Sciatic nerve (tissue), 2 donors: ENCODE results near the gene UCN3. TPM values are rescaled to one million over a fixed set of nuclear protein-coding genes. Genes with fewer than 3 reads are reported as not detected.

Source experiments
- ATAC-seq: fragments of 200-7000 bp; cut with Tn5 transposase; one replicate; pipeline ENCODE4 v1.9.1; 2020; ENCODE audit warnings: mild to moderate bottlenecking, moderate library complexity
- DNase-seq: peaks from one replicate; pipeline ENCODE4 v3.0.0-alpha.2; 2020; ENCODE audit warnings: low spot score
- intact Hi-C: fragments of 100-400 bp; cut with DNase I; formaldehyde crosslinking; loops from one replicate; pipeline ENCODE4 v1.14.2; 2022
- total RNA-seq: library from RNA; stranded (reverse); fragmentation: NEBNext Ultra II Directional; extraction: Animal tissue kit (Norgen Biotek cat#: 25700); gene quantifications from one replicate; pipeline ENCODE4 v1.2.1, GENCODE V29; 2021
- donor health status: DM: no; HTN: no; CAD: no.
- donor health status: DM: no; HTN: no; CAD: no.

The UCN3 gene, protein sequence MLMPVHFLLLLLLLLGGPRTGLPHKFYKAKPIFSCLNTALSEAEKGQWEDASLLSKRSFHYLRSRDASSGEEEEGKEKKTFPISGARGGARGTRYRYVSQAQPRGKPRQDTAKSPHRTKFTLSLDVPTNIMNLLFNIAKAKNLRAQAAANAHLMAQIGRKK
- total RNA-seq, result not detected

DNA sequence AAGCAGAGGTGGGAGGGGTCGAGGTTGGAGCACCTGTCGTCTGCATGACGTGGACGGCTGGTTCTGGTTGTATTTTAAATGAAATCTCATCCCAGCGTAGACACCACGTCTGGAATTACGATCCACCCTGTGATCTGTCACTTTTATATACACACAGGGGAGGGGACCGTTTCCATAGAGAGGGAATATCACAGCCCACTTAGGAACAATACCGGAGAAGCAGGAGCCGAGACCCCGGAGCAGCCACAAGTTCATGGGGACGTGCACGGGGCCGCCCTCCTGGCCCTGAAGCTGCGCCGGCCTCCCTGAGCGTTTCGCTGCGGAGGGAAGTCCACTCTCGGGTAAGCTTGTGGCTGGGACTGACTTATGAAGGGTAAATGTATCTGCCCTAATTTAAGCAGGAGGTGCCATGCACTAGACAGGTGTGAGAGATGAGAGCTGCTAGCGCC, at the start of gene UCN3:
Gene UCN3, plus strand, starts transcription at position 77 of the 449 bp plus-strand sequence. CDS start 8,755 bp downstream, outside the sequence.
- DNase-seq (no peak), ATAC-seq (no peak)
- intact Hi-C loops, result no loop called here

DNA sequence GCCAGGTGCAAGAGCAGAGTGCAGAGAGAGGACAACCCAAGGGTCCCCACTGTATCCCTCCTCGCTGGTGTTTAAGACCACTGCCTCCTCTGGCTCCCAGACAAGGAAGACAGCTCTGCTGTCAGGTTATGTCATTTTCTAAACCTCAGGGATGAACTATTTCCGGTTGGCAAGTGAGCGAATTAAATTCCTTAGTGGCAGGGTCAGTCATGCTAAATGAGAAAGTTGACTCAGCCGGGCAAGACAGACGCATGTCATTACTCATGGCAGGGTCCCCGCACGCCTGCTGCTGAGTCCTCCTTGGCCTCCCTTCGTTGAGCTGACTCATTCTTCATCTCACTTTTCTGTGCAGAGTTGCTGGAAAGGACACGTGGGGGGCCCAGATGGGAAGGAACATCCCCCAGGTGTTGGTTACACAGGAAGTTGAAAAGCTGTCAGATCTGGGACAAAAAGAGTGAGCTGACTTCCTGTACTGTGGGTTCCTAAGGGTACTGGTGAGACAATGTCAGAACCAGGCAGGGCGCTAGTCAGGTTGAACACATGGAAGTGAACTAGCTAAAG, 47.1 kb upstream of the UCN3 start:
- ATAC-seq (no peak), DNase-seq (no peak)
- intact Hi-C loops, result no loop called here

DNA sequence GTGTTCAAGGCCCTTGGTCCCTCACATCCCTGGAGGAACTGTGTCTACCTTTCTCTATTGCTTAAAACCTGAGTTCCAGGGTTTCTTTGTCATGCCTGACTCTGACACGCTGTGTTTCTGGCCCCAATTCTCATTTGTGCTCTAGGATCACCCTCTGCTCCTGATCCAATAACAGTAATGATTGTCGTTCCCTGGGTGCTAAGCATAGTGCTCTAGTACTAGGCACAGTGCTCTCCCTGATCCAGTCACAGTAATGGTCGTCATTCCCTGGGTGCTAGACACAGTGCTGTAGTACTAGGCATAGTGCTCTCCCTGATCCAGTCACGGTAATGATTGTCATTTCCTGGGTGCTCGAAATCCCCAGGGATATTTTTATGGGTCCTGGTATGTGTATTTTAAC, 46.6 kb upstream of the UCN3 start:
- intact Hi-C loops, result no loop called here
- DNase-seq (no peak), ATAC-seq (no peak)

DNA sequence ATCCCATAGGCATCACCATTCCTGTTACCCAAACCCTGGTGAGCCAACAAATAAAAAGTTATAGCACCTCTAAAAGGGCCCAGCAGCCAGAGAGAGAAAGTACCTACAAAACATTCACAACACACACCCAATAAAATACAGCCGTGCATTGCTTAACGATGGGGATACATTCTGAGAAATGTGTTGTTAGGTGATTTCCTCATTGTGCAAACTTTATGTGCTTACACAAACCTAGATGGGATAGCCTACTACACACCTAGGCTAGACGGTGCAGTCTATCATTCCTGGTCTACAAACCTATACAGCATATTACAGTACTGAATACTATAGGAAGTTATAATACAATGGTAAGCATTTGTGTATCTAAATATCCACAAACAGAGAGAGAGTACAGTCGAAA, 44.9 kb upstream of the UCN3 start:
- ATAC-seq (no peak), DNase-seq (no peak)
- intact Hi-C loops, result no loop called here

DNA sequence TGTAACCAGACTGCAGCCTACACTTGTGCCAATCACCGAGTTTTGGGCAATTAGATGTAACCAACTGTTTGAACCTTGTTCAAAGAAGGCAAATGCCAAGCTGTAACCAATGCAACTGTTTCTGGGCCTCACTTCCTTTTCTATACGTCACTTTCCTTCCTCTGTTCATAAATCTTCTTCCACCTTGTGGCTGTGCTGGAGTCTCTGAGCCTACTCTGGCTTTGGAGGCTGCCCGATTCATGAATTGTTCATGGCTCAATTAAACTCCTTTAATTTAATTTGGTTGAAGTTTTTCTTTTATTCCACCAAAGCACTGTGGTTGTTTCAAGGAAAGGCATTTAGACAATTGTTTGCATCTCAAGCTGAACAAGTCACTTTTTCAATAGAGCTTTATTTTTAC, 43.5 kb upstream of the UCN3 start:
- ATAC-seq (no peak), DNase-seq (no peak)
- intact Hi-C loops, result no loop called here

DNA sequence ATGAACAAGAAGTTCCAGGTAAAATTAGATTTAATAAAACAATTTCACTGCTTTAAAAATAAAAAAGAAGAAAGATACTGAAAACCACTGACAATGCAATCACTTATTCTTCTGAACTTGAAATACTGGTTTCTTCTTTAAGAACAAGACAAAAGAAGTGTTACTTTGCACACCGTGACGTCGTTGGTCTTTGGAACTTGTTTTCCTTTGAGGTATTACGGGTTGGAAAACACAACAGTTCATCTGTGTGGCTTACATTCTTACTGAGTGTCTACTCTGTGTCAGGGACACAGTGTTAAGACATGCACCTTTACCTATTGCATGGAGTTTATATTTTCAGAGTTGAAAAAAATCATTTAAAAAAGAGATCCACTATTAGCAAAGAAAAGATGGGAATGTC, 41.3 kb upstream of the UCN3 start:
- ATAC-seq, result no peak

DNA sequence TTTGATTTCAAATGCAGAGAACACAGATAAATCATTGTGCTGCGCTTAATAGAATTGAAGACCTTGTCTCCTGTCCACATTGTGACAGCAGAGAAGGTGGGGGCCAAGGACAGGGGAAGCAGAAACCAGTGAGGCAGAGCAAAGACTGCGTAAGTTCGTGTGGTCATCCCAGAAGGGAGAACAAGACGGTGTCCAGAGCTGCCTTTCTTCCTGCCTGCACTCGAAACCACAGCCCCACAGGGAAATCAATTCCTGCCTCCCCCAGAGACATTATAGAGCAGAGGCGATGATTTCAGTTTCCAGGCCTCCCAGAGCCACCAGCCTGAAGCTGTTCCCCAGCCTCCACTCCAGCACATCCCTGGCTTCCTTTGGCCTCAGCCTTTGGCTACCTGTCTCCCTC, 39.7 kb upstream of the UCN3 start:
- intact Hi-C loops, result no loop called here
- DNase-seq (no peak), ATAC-seq (no peak)

More for the DNA sequence above, 41.3 kb upstream of the UCN3 start:
- intact Hi-C loops, result no loop called here
- DNase-seq, result no peak

DNA sequence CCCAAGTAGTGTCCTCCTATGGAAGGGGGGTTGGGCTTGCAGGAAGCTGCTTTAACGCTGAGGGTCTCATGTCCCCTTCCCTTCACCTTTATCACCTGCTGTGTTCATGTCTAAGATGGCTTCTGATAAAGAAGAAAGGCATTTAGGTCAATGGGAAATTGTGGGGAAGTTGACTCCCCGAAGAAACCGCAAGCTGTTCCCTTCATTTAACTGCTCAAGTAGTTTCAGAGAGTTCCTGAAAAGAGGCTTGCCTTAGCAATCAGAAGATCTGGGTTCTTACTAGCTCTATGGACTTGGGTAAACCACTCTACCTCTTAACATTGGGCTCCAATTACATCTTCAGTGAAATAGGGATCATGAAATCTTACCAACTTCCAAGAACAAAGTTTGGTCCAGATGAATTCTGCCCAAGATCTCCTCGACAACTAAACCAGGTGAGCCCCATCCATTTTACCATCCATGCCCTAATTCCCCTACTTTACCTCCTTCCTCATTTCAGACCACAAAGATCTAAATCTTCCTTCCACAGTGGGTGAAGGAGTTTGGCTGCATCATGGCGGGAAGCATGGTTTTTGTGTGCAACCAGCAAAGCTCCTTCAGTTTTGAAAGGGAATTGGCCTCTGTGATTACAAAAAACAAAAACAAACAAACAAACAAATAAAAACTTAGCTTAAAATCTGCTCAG, 30.4 kb upstream of the UCN3 start:
- intact Hi-C loops, result no loop called here
- ATAC-seq (no peak), DNase-seq (no peak)

DNA sequence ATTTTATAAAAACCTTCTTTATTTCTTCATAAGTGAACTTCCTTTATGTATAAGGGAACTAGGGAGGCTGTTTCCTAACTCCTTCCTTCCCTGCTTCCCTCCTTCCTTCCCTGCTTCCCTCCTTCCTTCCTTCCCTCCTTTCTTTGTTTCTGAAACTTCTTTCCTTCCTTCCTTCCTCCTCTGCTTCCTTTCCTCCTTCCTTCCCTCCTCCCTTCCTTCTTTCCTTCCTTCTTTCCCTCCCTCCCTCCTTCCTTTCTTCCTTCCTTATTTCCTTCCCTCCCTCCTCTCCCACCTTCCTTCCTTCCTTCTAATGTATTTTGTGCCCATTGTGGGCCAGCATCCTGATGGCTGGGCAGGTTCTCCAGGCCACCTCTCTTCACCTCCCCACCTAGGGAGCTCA, 26.8 kb upstream of the UCN3 start:
- no peak for DNase-seq
- intact Hi-C loops, result no loop called here
- ATAC-seq, result no peak

DNA sequence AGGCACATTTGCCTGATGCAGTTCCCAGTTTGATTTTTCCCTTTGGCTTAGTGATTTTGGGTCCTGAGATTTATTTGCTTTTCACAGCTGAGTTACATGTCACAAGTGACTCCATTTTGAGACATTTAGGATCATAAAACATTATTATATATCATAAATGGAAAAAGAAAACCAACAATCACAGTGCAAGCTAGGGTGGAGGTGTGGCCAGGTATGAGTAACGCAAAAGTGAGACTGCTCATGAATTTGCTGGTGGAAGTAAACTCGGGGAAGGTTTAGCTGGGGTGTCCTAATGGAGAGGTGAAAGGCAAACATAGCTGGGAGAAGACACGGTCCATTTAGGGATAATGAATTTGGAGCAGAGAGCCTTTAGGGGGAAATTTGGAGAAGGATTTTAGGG, 21.7 kb upstream of the UCN3 start:
- DNase-seq (no peak), ATAC-seq (no peak)
- intact Hi-C loops, result no loop called here

DNA sequence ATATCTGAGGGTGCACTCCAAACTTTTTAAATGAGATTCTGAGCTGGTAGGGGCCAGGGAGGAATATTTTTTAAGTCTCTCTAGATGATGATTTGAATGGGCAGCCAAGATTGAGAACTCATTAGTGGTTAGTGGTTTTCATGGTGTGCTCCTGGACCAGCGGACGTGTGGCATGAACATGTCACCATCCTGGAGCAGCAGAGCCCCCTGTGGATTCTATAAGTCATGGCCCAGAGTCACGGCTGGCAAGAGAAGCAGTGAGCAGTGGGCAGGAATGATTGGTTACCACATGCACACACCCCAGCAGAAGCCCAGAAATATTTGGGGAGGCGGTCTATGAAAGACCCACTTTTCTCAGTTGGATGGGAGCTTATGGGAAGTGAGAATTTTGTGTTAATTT, 21.2 kb upstream of the UCN3 start:
- intact Hi-C loops, result no loop called here
- no peak for ATAC-seq

DNA sequence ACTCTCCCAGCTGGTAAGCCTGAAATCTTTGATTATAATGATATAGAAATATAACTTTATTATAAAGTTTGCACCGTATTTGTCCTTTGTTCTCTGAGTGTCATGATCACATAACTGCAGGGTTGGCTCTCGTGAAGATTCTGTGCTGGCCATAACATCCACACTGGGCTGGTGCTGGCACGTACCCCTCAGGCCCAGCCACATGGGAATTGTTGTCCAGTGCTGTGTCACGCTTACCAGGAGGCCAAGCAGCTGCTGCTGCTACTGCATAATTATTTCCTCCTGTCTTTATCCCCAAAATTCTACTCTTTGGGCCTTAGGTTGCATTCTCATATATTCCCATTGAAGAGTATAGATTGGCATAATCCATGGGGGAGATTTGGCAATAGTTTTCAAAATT, 20.8 kb upstream of the UCN3 start:
- intact Hi-C loops, result no loop called here
- ATAC-seq (no peak), DNase-seq (no peak)

More for the DNA sequence above, 21.2 kb upstream of the UCN3 start:
- no peak for DNase-seq

DNA sequence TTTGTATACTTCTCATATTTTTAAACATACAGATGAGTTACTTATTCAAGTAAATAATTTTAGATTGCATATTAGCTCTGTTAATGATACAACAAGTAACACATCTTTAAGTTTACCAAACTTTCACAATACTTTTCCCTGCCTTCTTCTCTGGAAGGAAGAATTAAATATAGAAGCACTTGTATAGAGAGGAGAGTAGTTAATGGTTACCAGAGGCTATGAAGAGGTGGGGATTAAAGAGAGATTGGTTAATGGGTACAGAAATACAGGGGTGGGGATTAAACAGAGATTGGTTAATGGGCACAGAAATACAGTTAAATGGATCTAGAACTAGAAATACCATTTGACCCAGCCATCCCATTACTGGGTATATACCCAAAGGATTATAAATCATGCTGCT, 20.0 kb upstream of the UCN3 start:
- ATAC-seq (no peak), DNase-seq (no peak)
- intact Hi-C loops, result no loop called here

DNA sequence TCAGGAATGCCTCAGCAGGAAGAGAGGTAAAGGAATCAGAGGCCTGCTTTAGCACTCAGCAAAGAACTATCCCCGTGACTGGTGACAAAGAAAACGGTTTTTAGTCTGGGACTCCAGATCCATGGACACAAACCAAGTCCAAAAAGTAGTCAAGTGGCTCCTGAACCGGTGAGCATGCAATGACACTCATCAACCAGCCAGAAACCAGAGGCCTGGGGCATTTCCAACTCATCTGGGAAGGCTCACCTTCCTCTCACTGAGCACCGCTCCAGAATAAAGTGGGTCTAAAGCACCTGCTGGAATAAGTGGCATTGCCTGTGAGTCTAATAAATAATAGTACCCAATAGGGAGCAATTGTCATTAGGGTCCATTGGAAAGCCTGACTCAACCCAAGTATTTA, 17.9 kb upstream of the UCN3 start:
- DNase-seq (no peak), ATAC-seq (no peak)
- intact Hi-C loops, result no loop called here

DNA sequence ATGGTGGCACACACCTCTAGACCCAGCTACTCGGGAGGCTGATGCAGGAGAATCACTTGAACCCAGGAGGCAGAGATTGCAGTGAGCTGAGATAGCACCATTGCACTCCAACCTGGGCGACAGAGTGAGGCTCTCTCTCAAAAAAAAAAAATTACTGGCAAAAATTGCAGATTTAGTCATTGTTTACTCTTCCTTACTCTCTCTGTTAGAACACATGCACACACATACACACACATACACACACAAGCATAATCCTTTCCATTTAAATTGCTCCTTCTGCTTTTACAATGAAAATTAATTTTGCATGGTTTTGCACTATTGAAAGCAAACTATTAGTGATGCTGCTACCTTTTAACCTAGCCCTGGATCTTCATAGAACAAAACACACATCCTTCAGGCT, 15.4 kb upstream of the UCN3 start:
- intact Hi-C loops, result no loop called here
- no peak for DNase-seq
- no peak for ATAC-seq

DNA sequence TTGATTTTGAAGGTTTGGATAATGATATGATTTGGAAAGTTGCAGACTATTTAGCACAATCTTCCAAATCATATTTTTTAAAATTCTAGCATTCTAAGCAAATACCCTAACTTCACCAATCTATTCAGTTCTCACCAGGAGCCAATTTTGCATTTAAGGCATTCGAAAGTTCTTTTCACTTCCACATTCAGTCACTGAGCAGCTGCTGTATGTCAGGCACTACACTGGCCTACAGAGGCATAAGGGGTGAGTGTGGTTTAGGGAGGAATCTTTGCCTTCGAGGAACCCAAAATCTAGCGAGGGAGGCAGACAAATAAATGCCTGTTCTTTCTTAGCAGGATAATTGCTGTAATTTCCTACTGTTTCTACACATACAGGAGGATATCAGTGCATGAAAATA, 10.7 kb upstream of the UCN3 start:
- DNase-seq (no peak), ATAC-seq (no peak)
- intact Hi-C loops, result no loop called here

DNA sequence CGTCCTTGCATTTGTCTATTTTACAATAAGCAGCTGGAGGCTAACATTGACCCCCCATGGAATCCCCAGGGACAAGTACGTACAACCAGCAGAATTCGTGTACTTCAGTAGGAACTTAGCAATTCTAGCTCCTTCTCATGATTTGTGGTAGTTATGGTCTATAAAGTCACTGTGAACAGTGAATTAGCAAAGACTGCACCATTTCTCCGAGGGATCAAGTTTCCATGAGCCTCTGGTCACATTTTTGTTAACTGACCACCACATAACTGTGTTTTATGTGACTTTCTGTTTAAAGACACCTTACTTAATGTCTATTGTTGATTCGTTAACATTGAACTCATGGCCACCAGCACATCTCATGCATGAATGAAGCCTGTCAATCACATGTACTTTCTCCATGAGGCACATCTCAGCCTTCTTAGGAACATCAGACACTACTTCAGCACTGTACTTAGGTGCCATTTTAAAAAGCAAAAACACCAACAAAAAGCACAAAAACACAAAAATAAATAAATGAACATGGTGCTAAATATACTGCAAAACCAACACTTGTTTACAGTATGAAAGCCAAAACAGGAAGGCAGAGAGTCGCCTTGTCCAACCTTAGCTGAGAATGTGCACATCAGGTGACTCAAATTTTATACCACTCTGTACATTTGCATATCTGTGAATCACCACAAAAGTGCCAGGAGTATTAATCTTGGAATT, 9.0 kb upstream of the UCN3 start:
- DNase-seq (no peak), ATAC-seq (no peak)
- intact Hi-C loops, result no loop called here

DNA sequence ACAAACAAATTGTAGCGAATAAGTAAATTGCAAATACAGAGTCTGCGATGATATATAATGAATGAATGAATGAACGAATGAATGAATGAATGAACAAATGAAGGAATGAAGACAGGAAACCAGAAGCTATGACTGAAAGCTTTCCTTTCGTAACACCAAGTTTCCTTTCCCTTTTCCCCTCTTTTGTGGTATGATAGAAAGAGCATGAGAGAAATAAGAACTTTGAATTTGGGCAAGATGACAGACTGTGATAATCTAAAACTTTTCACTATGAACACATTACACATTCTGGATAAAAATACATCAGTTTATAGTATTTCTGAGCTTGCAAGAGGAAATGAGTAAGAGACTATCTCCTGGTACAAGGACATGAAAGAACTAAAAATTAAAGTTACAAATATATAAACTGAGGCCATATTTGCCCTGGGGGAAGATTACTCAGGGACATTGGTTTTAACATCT, 8.4 kb upstream of the UCN3 start:
- DNase-seq (no peak), ATAC-seq (no peak)
- intact Hi-C loops, result no loop called here

DNA sequence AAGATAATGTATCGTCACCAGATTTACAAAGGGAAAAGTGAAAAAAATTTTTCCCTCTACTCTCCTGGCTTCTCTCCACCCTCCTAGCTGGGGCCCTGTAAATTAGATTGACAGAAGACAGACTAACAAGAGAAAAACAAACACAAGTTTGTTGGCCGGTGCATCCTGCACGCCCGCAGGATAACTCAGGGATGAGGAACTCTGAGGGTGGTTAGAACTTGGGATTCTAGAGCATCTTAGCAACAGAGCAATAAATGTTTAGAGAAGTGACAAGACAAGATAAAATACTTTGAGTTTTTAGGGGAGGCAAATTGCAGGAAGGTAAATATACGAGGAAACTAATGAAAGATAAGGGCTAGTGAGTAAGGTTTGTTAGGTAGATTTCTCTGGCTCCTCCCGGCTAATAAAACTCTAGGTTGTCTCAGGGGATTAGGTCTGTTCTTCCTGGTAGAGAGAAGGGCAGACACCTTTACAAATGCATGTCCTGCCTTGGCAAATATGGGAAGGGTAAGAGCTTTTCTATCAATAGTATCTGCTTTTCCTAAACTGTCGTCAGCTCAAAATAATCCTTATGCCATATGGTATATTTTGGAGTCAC, 4.3 kb upstream of the UCN3 start:
- ATAC-seq (no peak), DNase-seq (no peak)
- intact Hi-C loops, result no loop called here

DNA sequence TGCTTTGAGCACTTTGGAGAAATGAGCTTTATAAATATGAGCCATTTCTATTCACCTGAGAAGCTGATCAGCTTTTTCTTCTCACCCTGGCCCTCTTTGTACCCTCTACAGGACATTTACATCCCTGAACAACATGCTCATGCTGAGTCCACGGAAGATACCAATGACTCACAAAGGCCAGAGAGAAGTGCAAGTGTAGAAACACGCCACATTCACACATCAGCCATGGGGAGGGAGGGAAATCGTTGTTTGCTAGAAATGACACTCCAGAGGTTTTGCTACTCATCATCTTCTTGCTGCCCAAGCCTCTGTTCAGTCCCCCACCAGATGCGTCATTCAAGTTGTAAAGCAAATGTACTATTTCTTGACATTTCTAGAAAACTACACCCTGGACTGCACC, 2.8 kb upstream of the UCN3 start:
- no peak for DNase-seq
- intact Hi-C loops, result no loop called here
- ATAC-seq, result no peak
